NK-92 (cell line): Measurements from ENCODE around the gene RPL18.
"Not testable (repeated sequence)": the region's sequence is repeated elsewhere in the genome, so short reads cannot be mapped to it uniquely, and the experiment has no call there.

Experiments
- DNase-seq: peaks from one replicate; lab custom pipeline; 2025; ENCODE audit not compliant: unreplicated experiment; lab: John Stamatoyannopoulos, UW

RPL18 gene

GRCh38 chr19:48644839-48645619, 26.1 kb upstream of the RPL18 start:
- no peak for DNase-seq

GRCh38 chr19:48644355-48644754, 25.4 kb upstream of the RPL18 start:
- DNase-seq: no peak

GRCh38 chr19:48642862-48643261, 23.9 kb upstream of the RPL18 start:
- DNase-seq: no peak

- DNase-seq: no peak
Observed at GRCh38 chr19:48641850-48642249, 22.9 kb upstream of the RPL18 start.

- DNase-seq: no peak
Observed at GRCh38 chr19:48639483-48640375, 20.8 kb upstream of the RPL18 start.

GRCh38 chr19:48638831-48639381, 19.9 kb upstream of the RPL18 start:
- DNase-seq: no peak

- DNase-seq: no peak
Observed at GRCh38 chr19:48637948-48638830, 19.2 kb upstream of the RPL18 start.

GRCh38 chr19:48637449-48637947, 18.5 kb upstream of the RPL18 start:
- peak; percentile 95 for DNase-seq

GRCh38 chr19:48636859-48637448, 18.0 kb upstream of the RPL18 start, which contains the start of gene DBP:
TSS of gene DBP (minus strand) at chr19:48637379. CDS start at chr19:48636994, 385 bp downstream.
- DNase-seq: no peak

- no peak for DNase-seq
Observed at GRCh38 chr19:48635966-48636858, 17.2 kb upstream of the RPL18 start.

- DNase-seq: no peak
Observed at GRCh38 chr19:48635263-48635965, 16.4 kb upstream of the RPL18 start.

GRCh38 chr19:48634424-48635262, 15.7 kb upstream of the RPL18 start:
- DNase-seq: no peak

GRCh38 chr19:48634036-48634342, 15.0 kb upstream of the RPL18 start:
- no peak for DNase-seq

- no peak for DNase-seq
Observed at GRCh38 chr19:48633148-48634035, 14.4 kb upstream of the RPL18 start.

GRCh38 chr19:48632692-48633147, 13.7 kb upstream of the RPL18 start:
- DNase-seq: no peak

GRCh38 chr19:48632286-48632685, 13.3 kb upstream of the RPL18 start:
- DNase-seq: not testable (repeated sequence)

GRCh38 chr19:48631225-48631624, 12.2 kb upstream of the RPL18 start:
- DNase-seq: no peak
